Neural cell (in vitro differentiated cells): ENCODE measurements around the gene PPM1L. TPM values are rescaled to one million over a fixed set of nuclear protein-coding genes. Genes with fewer than 3 reads are reported as not detected.

Experiments used
- H2AFZ ChIP-seq: fragments of 200-600, 300-800 bp; sonication (generic), shearing (Covaris generic); 2 replicates; pipeline ENCODE4 v1.6.0; 2014; ENCODE audit warnings: low read depth, mild to moderate bottlenecking, antibody characterized with exemption, low read length, moderate library complexity
- H3F3A ChIP-seq: fragments of 200-600 bp; shearing (Covaris generic); 2 replicates; pipeline ENCODE4 v1.6.1; 2016; ENCODE audit warnings: mild to moderate bottlenecking, moderate library complexity, mixed read lengths, antibody characterized with exemption, low read length; ENCODE audit not compliant: insufficient read depth, poor library complexity, severe bottlenecking
- H3K27ac ChIP-seq: fragments of 200-600, 300-800 bp; sonication (generic), shearing (Covaris generic); 2 replicates; pipeline ENCODE4 v1.5.1; 2014; ENCODE audit warnings: mild to moderate bottlenecking, low read length, moderate library complexity
- H3K27me3 ChIP-seq: fragments of 300-800, 200-600 bp; sonication (generic), shearing (Covaris generic); 2 replicates; pipeline ENCODE4 v1.6.0; 2014; ENCODE audit warnings: mild to moderate bottlenecking, low read depth, low read length, moderate library complexity; ENCODE audit not compliant: insufficient read depth
- H3K36me3 ChIP-seq: fragments of 300-800, 200-600 bp; sonication (generic), shearing (Covaris generic); 2 replicates; pipeline ENCODE4 v1.5.1; 2014; ENCODE audit warnings: mild to moderate bottlenecking, antibody characterized with exemption, low read length, moderate library complexity; ENCODE audit not compliant: insufficient read depth
- H3K4me2 ChIP-seq: fragments of 300-800, 200-600 bp; sonication (generic), shearing (Covaris generic); 2 replicates; pipeline ENCODE4 v1.6.0; 2014; ENCODE audit warnings: mild to moderate bottlenecking, low read length
- H3K4me3 ChIP-seq: fragments of 300-800, 200-600 bp; sonication (generic), shearing (Covaris generic); 2 replicates; pipeline ENCODE4 v1.5.1; 2014; ENCODE audit warnings: mild to moderate bottlenecking, low read length, moderate library complexity
- H3K79me2 ChIP-seq: fragments of 200-600 bp; shearing (Covaris generic); replicated peaks from 2 replicates; pipeline ENCODE4 v1.6.0; 2014; ENCODE audit warnings: mild to moderate bottlenecking, low read length, moderate library complexity; ENCODE audit not compliant: insufficient read depth
- H3K9ac ChIP-seq: fragments of 300-800, 200-600 bp; sonication (generic), shearing (Covaris generic); 2 replicates; pipeline ENCODE4 v1.6.1; 2016; ENCODE audit warnings: mild to moderate bottlenecking, low read length, mixed read lengths
- H3K9me2 ChIP-seq: fragments of 200-600 bp; shearing (Covaris generic); 2 replicates; pipeline ENCODE4 v1.6.1; 2016; ENCODE audit warnings: mild to moderate bottlenecking, low read length, mixed read lengths; ENCODE audit not compliant: insufficient read depth
- H3K9me3 ChIP-seq: fragments of 200-600, 300-800 bp; sonication (generic), shearing (Covaris generic); 2 replicates; pipeline ENCODE4 v1.6.1; 2016; ENCODE audit warnings: mild to moderate bottlenecking, mixed run types, low read length, moderate library complexity, mixed read lengths
- H4K20me1 ChIP-seq: fragments of 200-600 bp; shearing (Covaris generic); 2 replicates; pipeline ENCODE4 v1.6.1; 2016; ENCODE audit warnings: mild to moderate bottlenecking, mixed run types; ENCODE audit not compliant: insufficient read depth
- EP300 ChIP-seq: fragments of 450-650 bp; conservative IDR thresholded peaks from 2 replicates; pipeline ENCODE4 v1.6.1; 2014; ENCODE audit warnings: antibody characterized with exemption, mild to moderate bottlenecking, moderate library complexity; ENCODE audit not compliant: poor library complexity, severe bottlenecking
- EZH2 ChIP-seq: fragments of 200-600, 300-800 bp; shearing (Covaris generic), sonication (generic); IDR thresholded peaks from 2 replicates; pipeline ENCODE4 v1.6.1; 2014; ENCODE audit warnings: antibody characterized with exemption, low read length, borderline replicate concordance, mild to moderate bottlenecking; ENCODE audit not compliant: insufficient read depth, poor library complexity, severe bottlenecking
- MXI1 ChIP-seq: fragments of 450-650 bp; conservative IDR thresholded peaks from 2 replicates; pipeline ENCODE4 v1.6.1; 2014; ENCODE audit warnings: antibody characterized with exemption, mild to moderate bottlenecking; ENCODE audit not compliant: poor library complexity, severe bottlenecking
- POLR2AphosphoS5 ChIP-seq: IDR thresholded peaks from 2 replicates; pipeline ENCODE4 v1.6.1; 2012
- RAD21 ChIP-seq: fragments of 450-650 bp; conservative IDR thresholded peaks from 2 replicates; pipeline ENCODE4 v1.6.1; 2014; ENCODE audit warnings: antibody characterized with exemption, mild to moderate bottlenecking, moderate library complexity
- SMC3 ChIP-seq: fragments of 450-650 bp; conservative IDR thresholded peaks from 2 replicates; pipeline ENCODE4 v1.6.1; 2014; ENCODE audit warnings: antibody characterized with exemption, mild to moderate bottlenecking, moderate library complexity; ENCODE audit not compliant: poor library complexity
- TAF1 ChIP-seq: IDR thresholded peaks from 2 replicates; pipeline ENCODE4 v1.6.1; 2012; ENCODE audit warnings: low read depth
- polyA plus RNA-seq: library from polyadenylated mRNA; depleted of rRNA; stranded (reverse); fragments of >200 nt; gene quantifications from 2 replicates; pipeline ENCODE4 v1.2.3, GENCODE V29; 2014
- TF ChIP-seq, protein P1 (sequence below): fragments of 450-650 bp; IDR thresholded peaks from 2 replicates; pipeline ENCODE4 v1.5.1; 2014; ENCODE audit warnings: antibody characterized with exemption, mild to moderate bottlenecking, moderate library complexity; ENCODE audit not compliant: poor library complexity, severe bottlenecking
- TF ChIP-seq, protein P2 (sequence below): IDR thresholded peaks from 2 replicates; pipeline ENCODE4 v1.6.1; 2012; ENCODE audit warnings: borderline replicate concordance

Gene PPM1L
- polyA plus RNA-seq, 1 donor from 2014 or later: 24.9 TPM

DNA sequence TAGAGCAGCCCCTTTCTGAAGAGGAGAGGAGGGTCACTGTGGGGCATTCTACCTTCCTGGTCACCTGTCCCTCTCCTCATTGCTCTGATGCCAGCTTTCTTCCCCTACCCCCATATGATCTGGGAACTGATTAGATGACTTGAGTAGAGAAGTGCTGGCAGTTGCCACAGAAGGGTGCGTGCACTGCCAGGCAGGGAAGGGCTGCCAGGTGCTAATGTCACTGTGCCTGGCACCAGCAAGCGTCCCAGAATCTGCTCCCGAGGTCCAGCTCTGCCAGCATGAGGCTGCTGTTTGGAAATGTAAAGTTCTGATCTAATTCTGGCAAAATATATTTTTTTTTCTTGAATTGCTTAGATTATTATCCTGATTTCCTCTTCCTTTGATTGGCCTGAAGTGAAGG, 52.8 kb downstream of the PPM1L start:
- Histone ChIP-seq H3K4me3 (no peak overlapping the region), H3K27ac (no peak overlapping the region), H3K9ac (no peak overlapping the region), H4K20me1 (no peaks in the 10 kb centered on the region), H3K4me2 (no peak overlapping the region), H3K36me3 (no peaks in the 10 kb centered on the region), H2AFZ (no peak overlapping the region), H3K9me2 (no peaks in the 10 kb centered on the region), H3K27me3 (no peaks in the 10 kb centered on the region), H3K79me2 (peaks cover 5% of the 10 kb centered on the region), H3F3A (no peaks in the 10 kb centered on the region), H3K9me3 (no peaks in the 10 kb centered on the region)
- TF ChIP-seq POLR2AphosphoS5 (no peak), TAF1 (no peak), EZH2 (no peak)

DNA sequence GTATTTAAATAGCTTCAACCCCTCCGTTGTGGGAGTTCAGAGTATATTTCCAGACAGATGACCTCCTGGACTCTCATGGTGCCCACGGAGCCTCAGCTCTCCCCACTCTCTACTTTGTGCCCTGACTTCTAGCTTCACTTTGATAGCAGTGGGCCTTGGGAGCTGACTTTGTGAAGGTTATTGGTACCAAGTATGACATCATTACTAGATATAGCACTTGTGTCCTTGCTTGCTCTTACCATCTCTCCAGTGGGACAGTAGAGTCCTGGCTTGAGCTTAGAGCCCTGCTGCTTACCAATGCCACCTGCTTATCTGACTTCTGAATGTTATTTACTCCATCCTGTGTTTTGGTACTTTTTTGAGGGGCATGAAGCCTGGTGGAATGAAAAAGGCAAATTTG, 53.4 kb downstream of the PPM1L start:
- H3K27ac ChIP-seq: no peak overlapping the region
- no peak overlapping the region for H3K9ac ChIP-seq
- peaks cover 5% of the 10 kb centered on the region for H3K79me2 ChIP-seq
- H3K9me3 ChIP-seq: no peaks in the 10 kb centered on the region
- no peaks in the 10 kb centered on the region for H3F3A ChIP-seq
- no peak for TF ChIP-seq MXI1
- TF ChIP-seq SMC3: no peak
- TF ChIP-seq TAF1: no peak
- TF ChIP-seq EP300: no peak
- TF ChIP-seq, protein P1, sequence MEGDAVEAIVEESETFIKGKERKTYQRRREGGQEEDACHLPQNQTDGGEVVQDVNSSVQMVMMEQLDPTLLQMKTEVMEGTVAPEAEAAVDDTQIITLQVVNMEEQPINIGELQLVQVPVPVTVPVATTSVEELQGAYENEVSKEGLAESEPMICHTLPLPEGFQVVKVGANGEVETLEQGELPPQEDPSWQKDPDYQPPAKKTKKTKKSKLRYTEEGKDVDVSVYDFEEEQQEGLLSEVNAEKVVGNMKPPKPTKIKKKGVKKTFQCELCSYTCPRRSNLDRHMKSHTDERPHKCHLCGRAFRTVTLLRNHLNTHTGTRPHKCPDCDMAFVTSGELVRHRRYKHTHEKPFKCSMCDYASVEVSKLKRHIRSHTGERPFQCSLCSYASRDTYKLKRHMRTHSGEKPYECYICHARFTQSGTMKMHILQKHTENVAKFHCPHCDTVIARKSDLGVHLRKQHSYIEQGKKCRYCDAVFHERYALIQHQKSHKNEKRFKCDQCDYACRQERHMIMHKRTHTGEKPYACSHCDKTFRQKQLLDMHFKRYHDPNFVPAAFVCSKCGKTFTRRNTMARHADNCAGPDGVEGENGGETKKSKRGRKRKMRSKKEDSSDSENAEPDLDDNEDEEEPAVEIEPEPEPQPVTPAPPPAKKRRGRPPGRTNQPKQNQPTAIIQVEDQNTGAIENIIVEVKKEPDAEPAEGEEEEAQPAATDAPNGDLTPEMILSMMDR: no peak
- TF ChIP-seq EZH2: no peak
- TF ChIP-seq, protein P2, sequence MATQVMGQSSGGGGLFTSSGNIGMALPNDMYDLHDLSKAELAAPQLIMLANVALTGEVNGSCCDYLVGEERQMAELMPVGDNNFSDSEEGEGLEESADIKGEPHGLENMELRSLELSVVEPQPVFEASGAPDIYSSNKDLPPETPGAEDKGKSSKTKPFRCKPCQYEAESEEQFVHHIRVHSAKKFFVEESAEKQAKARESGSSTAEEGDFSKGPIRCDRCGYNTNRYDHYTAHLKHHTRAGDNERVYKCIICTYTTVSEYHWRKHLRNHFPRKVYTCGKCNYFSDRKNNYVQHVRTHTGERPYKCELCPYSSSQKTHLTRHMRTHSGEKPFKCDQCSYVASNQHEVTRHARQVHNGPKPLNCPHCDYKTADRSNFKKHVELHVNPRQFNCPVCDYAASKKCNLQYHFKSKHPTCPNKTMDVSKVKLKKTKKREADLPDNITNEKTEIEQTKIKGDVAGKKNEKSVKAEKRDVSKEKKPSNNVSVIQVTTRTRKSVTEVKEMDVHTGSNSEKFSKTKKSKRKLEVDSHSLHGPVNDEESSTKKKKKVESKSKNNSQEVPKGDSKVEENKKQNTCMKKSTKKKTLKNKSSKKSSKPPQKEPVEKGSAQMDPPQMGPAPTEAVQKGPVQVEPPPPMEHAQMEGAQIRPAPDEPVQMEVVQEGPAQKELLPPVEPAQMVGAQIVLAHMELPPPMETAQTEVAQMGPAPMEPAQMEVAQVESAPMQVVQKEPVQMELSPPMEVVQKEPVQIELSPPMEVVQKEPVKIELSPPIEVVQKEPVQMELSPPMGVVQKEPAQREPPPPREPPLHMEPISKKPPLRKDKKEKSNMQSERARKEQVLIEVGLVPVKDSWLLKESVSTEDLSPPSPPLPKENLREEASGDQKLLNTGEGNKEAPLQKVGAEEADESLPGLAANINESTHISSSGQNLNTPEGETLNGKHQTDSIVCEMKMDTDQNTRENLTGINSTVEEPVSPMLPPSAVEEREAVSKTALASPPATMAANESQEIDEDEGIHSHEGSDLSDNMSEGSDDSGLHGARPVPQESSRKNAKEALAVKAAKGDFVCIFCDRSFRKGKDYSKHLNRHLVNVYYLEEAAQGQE: no peak
- no peak for TF ChIP-seq POLR2AphosphoS5
- no peak for TF ChIP-seq RAD21
- no peaks in the 10 kb centered on the region for H3K9me2 ChIP-seq
- H3K4me3 ChIP-seq: no peak overlapping the region
- no peaks in the 10 kb centered on the region for H3K36me3 ChIP-seq
- H3K27me3 ChIP-seq: no peaks in the 10 kb centered on the region
- no peaks in the 10 kb centered on the region for H4K20me1 ChIP-seq
- no peak overlapping the region for H2AFZ ChIP-seq
- H3K4me2 ChIP-seq: no peak overlapping the region
